ENCODE results near the gene PLEKHH1. TPM values are rescaled to one million over a fixed set of nuclear protein-coding genes. Genes with fewer than 3 reads are reported as not detected.

The PLEKHH1 gene
- total RNA-seq = 0.15 and 0.17 TPM in 2 replicates

GRCh38 chr14:67532998-67533753, at the start of gene PLEKHH1:
PLEKHH1 (plus strand) TSS chr14:67533290; CDS start chr14:67541868, 8,578 bp downstream.

GRCh38 chr14:67487937-67488893, 44.9 kb upstream of the PLEKHH1 start, which contains the start of gene TMEM229B:
TMEM229B (minus strand) TSS chr14:67488721; CDS start chr14:67473923, 14,798 bp downstream.

GRCh38 chr14:67599698-67600561, 66.8 kb downstream of the PLEKHH1 start, which contains the start of gene PIGH:
PIGH (minus strand) TSS chr14:67600268; CDS start chr14:67600203, 65 bp downstream.

GRCh38 chr14:67619446-67620216, 86.5 kb downstream of the PLEKHH1 start, which contains the start of gene ARG2:
ARG2 (plus strand) TSS chr14:67619920; CDS start chr14:67619978, 58 bp downstream.

Other genes with a start within 250 kb of the PLEKHH1 start
- 86.3 and 130 TPM in 2 replicates for gene ATP6V1D, start 173.5 kb upstream of the PLEKHH1 start, total RNA-seq
- gene EIF2S1, start 173.0 kb upstream of the PLEKHH1 start, total RNA-seq = 129 and 208 TPM in 2 replicates
- 3.0 and 6.7 TPM in 2 replicates for gene PLEK2, start 121.1 kb upstream of the PLEKHH1 start, total RNA-seq
- 0.29 and 2.0 TPM in 2 replicates for gene TMEM229B, start 44.6 kb upstream of the PLEKHH1 start, total RNA-seq
- 14.7 and 18.9 TPM in 2 replicates for gene PIGH, start 67.0 kb downstream of the PLEKHH1 start, total RNA-seq
- 0.99 and 7.3 TPM in 2 replicates for gene ARG2, start 86.6 kb downstream of the PLEKHH1 start, total RNA-seq
- 86.5 and 95.4 TPM in 2 replicates for gene VTI1B, start 141.3 kb downstream of the PLEKHH1 start, total RNA-seq
- 96.3 and 137 TPM in 2 replicates for gene RDH11, start 162.5 kb downstream of the PLEKHH1 start, total RNA-seq
- gene RDH12, start 168.6 kb downstream of the PLEKHH1 start, total RNA-seq = 0.15 TPM in 1 of 2 replicates, not detected in the other

Data from smooth muscle cell of trachea (primary cell).